Measurements from ENCODE around the gene RTP5. TPM values are rescaled to one million over a fixed set of nuclear protein-coding genes. Genes with fewer than 3 reads are reported as not detected.

The RTP5 gene
- total and polyA plus RNA-seq, 8 donors = 0.02 to 0.19 TPM; not detected in 6

DNA sequence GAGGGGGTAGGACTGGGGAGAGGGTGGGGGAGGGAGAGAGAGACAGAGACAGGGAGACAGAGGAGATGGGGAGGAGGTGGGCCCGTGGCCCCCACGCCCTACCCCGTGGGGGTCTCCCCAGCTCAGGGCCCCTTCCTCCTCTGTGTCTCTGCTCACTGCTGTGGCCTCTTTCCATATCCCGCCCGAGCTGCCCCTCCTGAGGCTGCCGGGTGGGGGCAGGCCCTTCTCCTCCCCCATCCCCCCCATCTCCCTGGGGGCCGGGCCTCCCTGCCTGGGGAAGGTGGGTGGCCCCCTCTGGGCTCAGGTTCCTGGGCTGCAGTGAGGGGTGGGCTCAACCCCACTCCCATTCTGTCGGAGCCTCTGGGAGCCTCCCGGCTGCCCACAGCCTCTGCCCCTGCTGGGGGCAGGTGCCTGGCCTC is 10.5 kb upstream of the RTP5 start:
- Histone ChIP-seq H3K9me3 (no peaks in the 10 kb centered on the region), H3K4me1 (no peaks in the 10 kb centered on the region), H3K4me3 (no peak overlapping the region), H3K36me3 (no peaks in the 10 kb centered on the region), H3K27me3 (peaks cover 0 to 5% (median 0%) of the 10 kb centered on the region in 4 donors), H3K27ac (peak overlapping the region in 2 of 4 donors; percentile 33 to 63)
- intact Hi-C loops (cut with DNase I) = no loop called here
- ATAC-seq (peak in 1 of 4 donors; percentile 3), FAIRE-seq (no peak), DNase-seq (peak in 2 of 6 donors; percentile 17 to 73)
- 18 to 64% methylated on average over 3 to 9 of the region's 9 CpGs for WGBS, 2 donors
- TF ChIP-seq, protein P1, sequence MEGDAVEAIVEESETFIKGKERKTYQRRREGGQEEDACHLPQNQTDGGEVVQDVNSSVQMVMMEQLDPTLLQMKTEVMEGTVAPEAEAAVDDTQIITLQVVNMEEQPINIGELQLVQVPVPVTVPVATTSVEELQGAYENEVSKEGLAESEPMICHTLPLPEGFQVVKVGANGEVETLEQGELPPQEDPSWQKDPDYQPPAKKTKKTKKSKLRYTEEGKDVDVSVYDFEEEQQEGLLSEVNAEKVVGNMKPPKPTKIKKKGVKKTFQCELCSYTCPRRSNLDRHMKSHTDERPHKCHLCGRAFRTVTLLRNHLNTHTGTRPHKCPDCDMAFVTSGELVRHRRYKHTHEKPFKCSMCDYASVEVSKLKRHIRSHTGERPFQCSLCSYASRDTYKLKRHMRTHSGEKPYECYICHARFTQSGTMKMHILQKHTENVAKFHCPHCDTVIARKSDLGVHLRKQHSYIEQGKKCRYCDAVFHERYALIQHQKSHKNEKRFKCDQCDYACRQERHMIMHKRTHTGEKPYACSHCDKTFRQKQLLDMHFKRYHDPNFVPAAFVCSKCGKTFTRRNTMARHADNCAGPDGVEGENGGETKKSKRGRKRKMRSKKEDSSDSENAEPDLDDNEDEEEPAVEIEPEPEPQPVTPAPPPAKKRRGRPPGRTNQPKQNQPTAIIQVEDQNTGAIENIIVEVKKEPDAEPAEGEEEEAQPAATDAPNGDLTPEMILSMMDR (IDR thresholded peaks at IDR 0.05) = no peak

DNA sequence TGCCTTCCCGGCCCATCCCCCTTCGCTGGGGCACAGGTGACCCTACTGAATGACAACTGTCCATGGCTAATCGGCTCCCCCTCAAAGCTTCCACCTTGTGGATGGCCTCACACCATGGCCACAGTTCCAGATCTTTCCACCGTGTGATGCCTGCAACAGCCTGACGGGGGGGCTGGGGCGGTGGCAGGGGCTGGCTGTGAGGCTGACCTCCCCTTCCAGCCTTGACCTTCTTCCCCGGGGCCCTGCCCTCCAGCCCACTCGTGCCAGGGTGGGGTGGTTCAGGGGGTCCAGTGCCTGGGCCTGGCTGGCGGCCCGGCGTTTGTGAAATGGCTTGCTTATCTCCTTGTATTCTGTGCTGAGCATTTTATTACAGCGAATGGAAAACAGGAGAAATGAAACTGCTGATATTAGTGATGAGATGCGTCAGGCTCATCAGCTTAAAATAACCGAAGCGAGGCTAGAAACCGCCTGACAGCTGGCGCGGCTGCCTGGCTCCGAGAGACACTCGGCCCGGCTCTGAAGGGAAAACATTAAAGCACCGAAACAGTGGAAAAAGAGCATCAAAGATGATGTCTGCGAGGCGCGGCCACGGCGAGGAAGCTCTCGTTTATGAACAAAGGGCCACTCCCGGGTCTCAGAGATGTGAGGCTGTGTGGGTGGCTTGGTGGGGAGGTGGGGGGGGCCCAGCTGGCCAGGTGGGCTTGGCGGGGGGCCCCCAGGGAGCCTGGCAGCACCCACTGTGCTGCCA is 9.9 kb upstream of the RTP5 start:
- Histone ChIP-seq H3K9me3 (no peaks in the 10 kb centered on the region), H3K27me3 (peaks cover 0 to 5% (median 0%) of the 10 kb centered on the region in 4 donors), H3K27ac (peak overlapping the region in 2 of 4 donors; percentile 33 to 63), H3K4me1 (no peaks in the 10 kb centered on the region), H3K4me3 (no peak overlapping the region), H3K36me3 (no peaks in the 10 kb centered on the region)
- peak in 3 of 4 donors; percentile 36 to 70 (median 48) for ATAC-seq
- 46 to 50% methylated on average over 30 of the region's 30 CpGs for WGBS, 2 donors
- TF ChIP-seq, protein P1 (IDR thresholded peaks at IDR 0.05) = no peak
- intact Hi-C loops (cut with DNase I) = no loop called here
- FAIRE-seq = no peak
- DNase-seq = peak in 3 of 6 donors; percentile 15 to 67 (median 56)

DNA sequence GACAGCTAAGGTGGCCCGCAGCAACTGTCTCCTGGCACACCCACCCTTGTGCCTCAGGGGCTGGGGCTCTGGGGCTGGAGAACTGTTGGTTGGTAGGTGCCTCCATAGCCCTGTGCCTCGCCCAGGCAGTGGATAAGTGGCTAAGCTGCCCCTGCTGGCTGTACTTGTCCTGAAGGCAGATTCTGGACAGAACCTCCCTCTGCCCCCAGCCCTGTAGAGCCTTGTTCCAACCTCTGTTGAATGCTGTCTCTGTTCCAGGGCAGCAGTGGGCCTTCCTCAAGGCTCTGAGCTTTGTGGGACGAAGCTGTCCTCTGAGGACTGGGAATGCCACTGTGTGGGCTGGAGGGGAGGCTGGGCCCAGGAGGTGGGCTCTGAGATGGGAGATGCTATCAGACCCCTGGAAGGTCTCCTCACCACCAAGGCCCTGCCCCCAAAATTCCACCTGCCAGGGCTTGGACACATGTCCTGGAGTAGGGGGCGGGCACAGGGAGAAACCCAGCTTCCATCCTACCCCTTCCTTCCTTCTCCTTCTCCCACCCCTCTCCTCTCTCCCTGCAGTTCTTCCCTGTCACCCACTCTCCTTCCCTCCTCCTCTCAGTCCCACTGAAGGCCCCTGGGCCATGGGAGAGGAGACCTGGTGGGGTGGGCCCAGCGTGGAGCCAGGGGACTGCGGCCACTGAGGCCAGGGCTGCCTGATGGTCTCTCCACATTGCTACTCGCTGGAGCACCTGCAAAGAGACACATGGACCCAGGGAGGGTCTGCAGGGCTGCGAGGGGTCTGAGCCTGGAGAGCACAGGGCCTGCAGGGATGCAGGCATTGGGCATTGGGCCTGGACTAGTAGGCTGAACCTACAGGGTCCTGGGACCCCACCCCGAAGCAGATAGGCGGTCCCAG is 9.1 kb upstream of the RTP5 start:
- DNase-seq = peak in 2 of 6 donors; percentile 41 to 45
- intact Hi-C loops (cut with DNase I) = no loop called here

DNA sequence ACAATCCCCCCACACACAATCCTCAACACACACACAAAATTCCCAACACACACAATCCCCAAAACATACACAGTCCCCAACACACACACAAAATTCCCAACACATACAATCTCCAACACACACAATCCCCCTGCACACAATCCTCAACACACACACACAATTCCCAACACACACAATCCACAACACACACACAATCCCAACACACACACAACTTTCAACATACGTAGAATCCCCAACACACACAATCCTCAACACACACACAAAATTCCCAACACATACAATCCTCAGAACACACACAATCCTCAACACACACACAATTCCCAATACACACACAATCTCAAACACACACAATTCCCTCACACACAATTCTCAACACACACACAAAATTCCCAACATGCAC is 8.3 kb upstream of the RTP5 start:
- no peak overlapping the region for H3K27ac ChIP-seq
- peaks cover 0 to 5% (median 0%) of the 10 kb centered on the region in 4 donors for H3K27me3 ChIP-seq
- TF ChIP-seq, protein P1 (IDR thresholded peaks at IDR 0.05) = no peak
- FAIRE-seq (no peak), ATAC-seq (no peak), DNase-seq (no peak)
- no peak overlapping the region for H3K4me3 ChIP-seq
- no peaks in the 10 kb centered on the region for H3K9me3 ChIP-seq
- H3K36me3 ChIP-seq = no peaks in the 10 kb centered on the region
- intact Hi-C loops (cut with DNase I) = no loop called here
- H3K4me1 ChIP-seq = no peaks in the 10 kb centered on the region
- WGBS, 2 donors = 86 to 92% methylated on average over 1 of the region's 1 CpG

More for the DNA sequence above, 9.1 kb upstream of the RTP5 start:
- Histone ChIP-seq H3K27me3 (peaks cover 0 to 5% (median 0%) of the 10 kb centered on the region in 4 donors), H3K4me1 (no peaks in the 10 kb centered on the region), H3K4me3 (no peak overlapping the region), H3K27ac (peak overlapping the region in 2 of 4 donors; percentile 33 to 63), H3K36me3 (no peaks in the 10 kb centered on the region), H3K9me3 (no peaks in the 10 kb centered on the region)
- FAIRE-seq (no peak), ATAC-seq (peak in 2 of 4 donors; percentile 8 to 24)
- WGBS, 2 donors = 83 to 91% methylated on average over 10 of the region's 10 CpGs
- TF ChIP-seq, protein P1 (IDR thresholded peaks at IDR 0.05) = no peak
